GM19043 (cell line): ENCODE measurements around the gene CLK1.

Experiments
- ATAC-seq: cut with Tn5 transposase; IDR thresholded peaks from one replicate; pipeline ENCODE4 v1.9.1; 2021; ENCODE audit warnings: low read depth; ENCODE audit not compliant: unreplicated experiment

Gene CLK1

DNA sequence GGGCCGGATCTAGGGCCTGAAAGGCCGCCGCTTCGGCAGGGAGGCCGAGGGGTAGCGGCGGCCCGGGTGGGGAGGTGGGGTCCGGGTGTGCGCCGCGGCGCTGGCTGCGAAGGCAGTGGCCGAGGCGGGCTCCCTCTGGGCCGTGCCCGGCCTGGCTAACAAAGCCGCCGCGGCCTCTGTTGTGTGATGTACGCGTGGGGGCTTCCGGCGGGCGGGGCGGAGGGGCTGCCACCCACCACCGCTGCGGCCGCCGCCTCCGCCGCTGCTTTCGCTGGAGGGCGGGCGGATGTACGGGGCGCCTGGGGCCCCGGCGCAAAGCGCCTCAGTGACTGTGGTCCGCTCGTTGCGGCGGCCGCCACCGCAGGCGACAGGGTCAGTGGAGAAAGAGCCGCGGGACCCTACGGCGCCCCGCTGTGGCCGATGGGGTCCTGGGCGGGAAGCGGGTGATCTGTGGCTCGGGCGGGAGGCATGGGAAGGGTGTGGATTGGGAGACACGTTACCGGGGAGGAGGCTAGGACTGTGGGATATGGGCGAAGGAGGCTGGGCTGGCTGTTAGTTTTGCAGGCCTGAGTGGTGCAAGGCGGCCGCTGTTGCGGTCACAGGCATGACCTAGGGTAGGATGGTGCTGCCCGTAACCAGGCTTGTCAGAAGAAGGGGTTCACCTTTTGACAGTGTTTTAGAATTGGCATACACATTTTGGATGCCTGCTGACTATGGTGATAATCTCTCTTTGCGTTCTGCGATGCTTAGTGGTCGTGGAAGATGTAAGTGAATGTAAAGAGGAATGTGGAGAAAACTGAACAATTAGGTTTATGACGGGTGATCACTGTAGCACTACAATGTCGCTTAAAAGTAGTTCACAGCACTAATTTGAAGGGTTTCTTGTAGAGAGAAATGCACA is 52.1 kb downstream of the CLK1 start:
- peak; percentile 26 for ATAC-seq

DNA sequence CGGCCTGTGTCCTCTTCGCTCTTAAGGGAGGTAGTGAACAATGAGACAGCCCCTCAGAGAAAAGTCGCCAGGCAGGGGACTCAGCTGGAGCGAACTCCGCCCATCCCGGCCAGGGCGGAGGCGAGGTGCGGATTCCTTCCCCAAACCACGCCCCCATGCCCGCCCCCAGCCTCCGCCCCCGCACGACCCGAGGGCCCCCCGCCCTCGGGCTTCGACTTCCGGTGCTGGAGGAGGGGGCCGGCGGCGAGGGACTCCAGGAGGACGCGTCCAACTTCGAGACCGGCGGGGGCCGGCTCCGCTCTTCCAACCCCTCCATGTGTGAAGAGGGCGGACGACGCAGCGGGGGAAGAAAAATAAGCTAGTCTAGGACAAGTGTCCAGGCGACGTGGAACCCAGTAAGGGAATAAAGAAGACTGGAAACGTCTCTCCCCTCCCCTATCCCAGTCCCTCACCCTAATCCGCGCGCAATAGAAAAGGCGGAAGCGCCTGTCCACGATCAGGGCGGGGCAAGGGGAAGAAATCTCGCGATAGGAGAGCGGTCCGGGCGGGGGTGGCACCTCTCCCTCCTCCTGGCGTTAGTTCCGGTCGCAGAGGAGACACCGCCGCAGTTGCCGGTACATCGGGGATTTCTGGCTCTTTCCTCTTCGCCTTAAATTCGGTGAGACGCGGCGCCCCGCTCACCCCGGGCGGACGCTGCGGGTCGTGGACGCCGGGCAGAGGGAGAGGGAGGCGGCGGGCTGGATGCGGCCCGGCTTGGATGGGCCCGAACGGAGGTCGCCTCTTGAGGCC is 52.9 kb downstream of the CLK1 start, which contains the start of gene BZW1:
Gene BZW1 (plus strand): TSS at position 578 of the 789 bp plus-strand sequence. CDS start 1,308 bp downstream, outside the sequence.
- ATAC-seq, result peak; percentile 71

DNA sequence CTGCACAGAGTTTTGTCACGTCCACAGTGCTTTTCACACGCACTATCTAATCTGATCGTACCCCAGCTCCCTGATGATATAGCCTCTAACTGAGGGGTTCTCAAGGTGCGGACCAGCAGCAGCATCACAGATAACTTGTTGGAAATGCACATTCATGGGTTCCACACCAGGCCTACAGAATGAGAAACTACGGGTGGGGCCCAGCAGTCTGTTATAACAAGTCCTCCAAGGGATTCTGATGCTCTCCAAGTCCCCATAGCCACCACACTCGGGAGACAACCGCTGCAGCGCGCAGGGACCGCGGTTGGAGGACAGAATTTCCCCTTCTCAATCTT is 53.5 kb downstream of the CLK1 start:
- ATAC-seq, result no peak

DNA sequence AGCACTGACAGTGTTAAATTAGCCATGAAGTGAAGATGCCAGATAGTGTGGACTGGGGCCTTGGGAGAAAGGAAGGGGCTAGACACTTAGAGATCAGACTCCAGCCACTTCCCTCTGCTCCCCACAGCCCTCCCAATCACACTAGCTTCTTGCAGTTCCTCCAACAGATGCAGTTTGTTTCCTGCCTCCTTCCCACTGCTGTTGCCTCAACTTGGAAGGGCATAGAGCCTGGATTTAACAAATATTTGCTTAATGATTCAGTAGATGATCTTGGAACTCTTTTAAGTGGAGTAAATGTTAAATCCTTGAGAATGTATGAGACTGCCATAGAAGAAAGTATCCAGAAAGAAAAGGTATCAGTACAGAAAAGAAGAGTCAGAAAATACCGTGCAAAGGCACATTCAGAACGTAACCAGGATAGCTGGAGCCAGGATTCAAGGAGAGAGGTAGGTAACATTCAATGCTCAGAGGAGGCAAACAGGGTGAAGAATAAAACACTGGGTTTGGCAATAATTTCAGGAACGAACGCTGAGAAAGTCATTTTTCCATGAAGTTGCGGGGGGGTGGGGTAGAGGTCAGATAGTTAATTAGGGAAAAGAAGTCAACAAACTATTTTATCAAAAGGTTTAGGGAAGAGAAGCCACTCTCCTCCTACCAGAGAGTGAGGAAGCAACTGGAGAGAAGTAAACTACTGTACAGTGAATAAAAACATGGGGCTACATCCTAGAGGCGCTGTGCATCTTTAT is 54.0 kb downstream of the CLK1 start:
- no peak for ATAC-seq

DNA sequence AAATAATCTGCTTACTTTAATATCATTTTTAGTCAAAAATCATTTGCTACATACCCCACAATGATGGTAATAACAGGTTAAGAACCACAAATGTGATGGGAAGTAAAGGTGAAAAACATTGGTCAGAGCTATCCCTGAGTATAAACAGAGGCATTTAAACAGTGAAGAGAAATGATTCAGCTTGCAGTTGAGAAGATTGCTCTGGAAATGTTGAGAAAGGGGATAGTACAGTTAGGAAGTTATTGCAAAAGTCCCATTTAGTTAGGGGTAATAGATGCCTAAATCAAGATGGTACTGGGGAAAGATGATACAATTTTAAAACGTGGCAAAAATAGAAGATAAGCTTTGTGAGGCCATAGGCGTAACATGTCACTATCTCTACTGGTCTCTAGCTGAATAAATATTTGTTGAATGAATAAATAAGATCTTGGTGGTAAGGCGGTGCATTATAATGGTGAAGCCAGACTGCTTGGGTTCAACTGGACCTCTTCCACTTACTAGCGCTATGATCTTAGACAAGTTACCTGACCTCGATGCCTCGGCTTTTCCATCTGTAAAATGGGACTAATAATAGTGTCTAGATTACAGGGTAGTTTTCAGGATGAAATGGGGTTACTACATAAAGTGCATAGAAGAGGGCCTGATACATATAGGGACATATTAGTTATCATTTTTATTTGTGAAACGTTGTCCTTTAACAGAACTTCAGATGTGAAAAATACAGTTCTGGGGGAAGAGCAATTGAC is 54.8 kb downstream of the CLK1 start:
- no peak for ATAC-seq
